Erythroblast (primary cell): Measurements from ENCODE around the gene TRMT2A.

ENCODE experiments used
- GATA1 ChIP-seq: IDR thresholded peaks from 2 replicates; pipeline ENCODE4 v1.6.1; 2011; ENCODE audit warnings: low read depth, mild to moderate bottlenecking, control low read depth, low read length, moderate library complexity
- POLR2A ChIP-seq: IDR thresholded peaks from 2 replicates; pipeline ENCODE4 v1.6.1; 2011; ENCODE audit warnings: mild to moderate bottlenecking, low read length

- no peak for TF ChIP-seq POLR2A
- TF ChIP-seq GATA1 = no peak
Measured at GRCh38 chr22:20138417-20138738, 21.4 kb upstream of the TRMT2A start.
